Stimulated activated effector memory CD8-positive, alpha-beta T cell treated with anti-CD3 and anti-CD28 coated beads, Interleukin-12 subunit alpha, Interleukin-12 subunit beta, amount 100 ng/mL, for 72 hours (primary cell): ENCODE data around the gene OR2T35.
"Not testable (repeated sequence)": the region's sequence is repeated elsewhere in the genome, so short reads cannot be mapped to it uniquely, and the experiment has no call there.

Experiments used
- ATAC-seq: fragments of 150-1000 bp; cut with Tn5 transposase; 2 replicates; pipeline ENCODE4 v1.10.0; 2021
- DNase-seq, 2 donors: peaks; one replicate each; pipeline ENCODE4 v3.0.0; 2021 to 2022; ENCODE audit warnings: low spot score in 2 of 2
- H3K27ac Mint-ChIP-seq: one replicate; pipeline ENCODE4 v1.8.0; 2022; ENCODE audit warnings: mild to moderate bottlenecking, mixed read lengths
- H3K36me3 Mint-ChIP-seq: one replicate; pipeline ENCODE4 v1.8.0; 2022; ENCODE audit warnings: mild to moderate bottlenecking, mixed read lengths
- H3K4me1 Mint-ChIP-seq: one replicate; pipeline ENCODE4 v1.8.0; 2022; ENCODE audit warnings: mixed read lengths
- H3K4me3 Mint-ChIP-seq: one replicate; pipeline ENCODE4 v1.8.0; 2022; ENCODE audit warnings: mild to moderate bottlenecking, mixed read lengths
- H3K9me3 Mint-ChIP-seq: one replicate; pipeline ENCODE4 v1.8.0; 2022; ENCODE audit warnings: mixed read lengths

OR2T35 gene

DNA sequence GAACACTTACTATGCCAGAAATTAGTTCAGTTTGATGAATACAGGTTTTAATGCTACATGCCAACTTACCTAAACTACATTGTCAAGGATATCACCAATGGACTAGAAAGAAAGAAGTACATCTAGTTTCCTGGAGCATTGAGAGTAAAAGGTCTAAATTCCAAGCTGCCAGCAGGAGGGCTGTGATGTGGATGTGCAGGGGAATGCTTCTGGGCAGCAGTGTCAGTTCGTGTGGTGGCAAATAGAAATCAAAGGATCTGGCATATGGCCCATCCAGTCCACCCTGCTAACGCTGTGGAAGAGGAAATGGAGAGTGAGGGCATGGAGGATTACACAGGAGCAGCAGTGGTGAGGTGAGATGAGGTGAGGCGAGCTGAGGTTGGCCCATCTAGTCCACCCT is at the start of gene OR2T35:
OR2T35 (minus strand) TSS at position 101 of the 400 bp plus-strand sequence. CDS start 6,020 bp downstream, outside the sequence.
- not testable (repeated sequence) for ATAC-seq, H3K4me3 Mint-ChIP-seq, H3K27ac Mint-ChIP-seq, DNase-seq, H3K4me1 Mint-ChIP-seq, H3K9me3 Mint-ChIP-seq, H3K36me3 Mint-ChIP-seq

- Mint-ChIP-seq H3K27ac (no peak overlapping the region), H3K4me3 (no peak overlapping the region), H3K4me1 (no peaks in the 10 kb centered on the region), H3K36me3 (no peaks in the 10 kb centered on the region), H3K9me3 (peaks cover 10% of the 10 kb centered on the region)
- DNase-seq: no peak
- no peak for ATAC-seq
Observed at GRCh38 chr1:248691567-248692155, 46.6 kb upstream of the OR2T35 start.

DNA sequence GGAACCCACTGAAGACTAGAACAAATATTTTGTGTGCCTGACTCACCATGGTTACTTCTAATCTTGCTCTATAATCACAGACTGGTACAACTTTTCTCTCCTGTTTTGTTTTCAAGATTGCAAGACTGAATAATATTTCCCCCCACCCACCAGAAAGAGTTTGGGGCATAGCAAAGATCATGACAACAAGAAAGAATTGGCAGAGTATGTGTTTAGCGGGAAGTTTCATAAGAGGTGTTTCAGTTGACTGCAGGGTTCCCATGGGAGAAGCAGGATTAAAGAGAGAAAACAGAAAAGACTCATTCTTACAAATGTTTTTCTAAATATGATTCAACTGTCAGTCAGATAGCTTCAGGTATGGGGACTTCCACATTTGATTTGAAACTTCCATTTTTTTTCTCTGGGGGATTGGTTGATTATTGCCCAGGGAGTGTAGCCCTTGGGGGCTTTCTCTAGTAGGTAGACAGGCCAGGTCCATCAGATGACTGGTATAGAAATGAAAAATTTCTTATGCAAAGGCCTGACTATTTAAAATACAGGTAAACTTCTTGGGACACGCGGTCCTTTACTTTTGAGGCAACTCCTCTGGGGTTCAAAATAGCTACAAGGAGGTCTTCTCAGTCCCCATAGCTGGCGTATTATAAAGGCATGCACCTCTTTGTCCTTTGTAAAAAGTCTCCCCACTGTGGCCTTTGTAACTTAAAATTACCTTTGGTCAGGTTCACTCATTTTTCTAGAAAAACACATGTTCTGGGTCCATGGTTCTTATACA is 43.6 kb upstream of the OR2T35 start:
- Mint-ChIP-seq H3K4me1 (no peaks in the 10 kb centered on the region), H3K27ac (no peak overlapping the region), H3K36me3 (no peaks in the 10 kb centered on the region), H3K4me3 (no peak overlapping the region), H3K9me3 (peaks cover 10% of the 10 kb centered on the region)
- ATAC-seq: no peak
- DNase-seq: no peak

- DNase-seq (no peak), ATAC-seq (peak; percentile 57)
- H3K4me3 Mint-ChIP-seq: no peak overlapping the region
- peaks cover 5% of the 10 kb centered on the region for H3K9me3 Mint-ChIP-seq
- H3K36me3 Mint-ChIP-seq: no peaks in the 10 kb centered on the region
- H3K4me1 Mint-ChIP-seq: no peaks in the 10 kb centered on the region
- no peak overlapping the region for H3K27ac Mint-ChIP-seq
Observed at GRCh38 chr1:248686815-248687214, 41.7 kb upstream of the OR2T35 start.

- DNase-seq: no peak
- no peak overlapping the region for H3K4me3 Mint-ChIP-seq
- H3K4me1 Mint-ChIP-seq: no peaks in the 10 kb centered on the region
- H3K27ac Mint-ChIP-seq: no peak overlapping the region
- ATAC-seq: no peak
- no peaks in the 10 kb centered on the region for H3K36me3 Mint-ChIP-seq
- no peaks in the 10 kb centered on the region for H3K9me3 Mint-ChIP-seq
Observed at GRCh38 chr1:248681651-248682050, 36.6 kb upstream of the OR2T35 start.

- no peak for DNase-seq
- Mint-ChIP-seq H3K27ac (no peak overlapping the region), H3K9me3 (no peaks in the 10 kb centered on the region), H3K36me3 (no peaks in the 10 kb centered on the region), H3K4me1 (no peaks in the 10 kb centered on the region), H3K4me3 (no peak overlapping the region)
- no peak for ATAC-seq
Observed at GRCh38 chr1:248670003-248670402, 24.9 kb upstream of the OR2T35 start.

GRCh38 chr1:248663453-248664328 is 18.6 kb upstream of the OR2T35 start:
- H3K4me3 Mint-ChIP-seq, DNase-seq, H3K27ac Mint-ChIP-seq, H3K4me1 Mint-ChIP-seq, H3K36me3 Mint-ChIP-seq, ATAC-seq, H3K9me3 Mint-ChIP-seq: not testable (repeated sequence)

DNA sequence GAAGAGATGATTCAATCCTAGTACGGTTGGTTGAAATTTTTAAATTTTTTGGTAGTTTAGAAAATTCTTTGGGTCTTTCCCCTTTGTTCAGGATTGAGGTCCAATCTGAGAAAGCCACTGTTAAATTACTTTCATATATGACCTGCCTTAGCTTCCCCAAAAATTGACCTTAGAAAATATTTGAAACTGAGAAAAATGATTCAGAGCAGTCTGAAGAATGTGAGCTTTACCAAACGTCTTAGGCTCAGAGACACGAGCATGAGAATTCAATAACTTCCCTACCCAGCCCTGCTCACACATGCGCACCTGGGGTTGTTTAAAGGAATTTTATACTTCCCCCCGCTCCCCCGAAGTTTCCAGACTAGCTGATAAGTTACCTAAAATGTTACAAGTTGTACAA is 11.7 kb upstream of the OR2T35 start:
- not testable (repeated sequence) for H3K4me3 Mint-ChIP-seq, DNase-seq, H3K27ac Mint-ChIP-seq, H3K9me3 Mint-ChIP-seq, H3K4me1 Mint-ChIP-seq, ATAC-seq, H3K36me3 Mint-ChIP-seq

GRCh38 chr1:248655354-248655753 is 10.3 kb upstream of the OR2T35 start, which contains the start of gene OR2T27:
Gene OR2T27 (minus strand): TSS chr1:248655528. CDS start chr1:248650884, 4,644 bp downstream.
- not testable (repeated sequence) for H3K4me3 Mint-ChIP-seq, H3K27ac Mint-ChIP-seq, H3K4me1 Mint-ChIP-seq, H3K36me3 Mint-ChIP-seq, ATAC-seq, DNase-seq, H3K9me3 Mint-ChIP-seq

- not testable (repeated sequence) for H3K4me3 Mint-ChIP-seq, H3K9me3 Mint-ChIP-seq, H3K4me1 Mint-ChIP-seq, DNase-seq, H3K36me3 Mint-ChIP-seq, H3K27ac Mint-ChIP-seq
- peak; percentile 52 for ATAC-seq
Observed at GRCh38 chr1:248648770-248649536, 3.9 kb upstream of the OR2T35 start.

DNA sequence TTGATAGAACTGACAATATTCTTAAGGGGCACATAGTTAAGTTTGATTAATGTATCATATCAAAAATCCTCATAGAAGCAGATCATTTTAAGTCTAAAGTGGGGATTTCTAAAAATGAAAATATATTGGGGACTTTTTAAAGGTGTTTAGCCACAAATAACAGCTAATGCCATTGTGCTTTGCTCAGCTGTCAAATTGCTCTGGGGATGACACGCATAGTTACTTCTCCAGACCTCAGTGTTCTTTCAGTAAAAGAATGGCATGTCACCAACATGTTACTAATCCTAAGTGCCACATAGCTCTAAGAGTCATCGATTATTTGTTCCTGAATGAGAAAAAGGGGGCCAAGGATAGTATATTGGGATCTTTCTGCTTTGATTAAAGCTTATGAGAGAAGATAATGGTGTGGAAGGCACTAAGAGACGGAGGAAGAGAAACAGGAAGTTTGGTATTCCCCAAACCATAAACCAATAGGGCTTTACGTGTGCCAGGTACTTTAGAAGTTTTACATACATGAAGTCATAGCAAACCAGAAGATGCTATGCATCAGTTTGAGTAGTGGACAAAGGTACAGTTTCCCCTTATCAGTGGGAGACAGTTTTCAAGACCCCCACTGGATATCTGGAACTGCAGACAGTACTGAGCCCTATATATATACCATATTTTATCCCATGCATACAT is 2.0 kb downstream of the OR2T35 start:
- not testable (repeated sequence) for H3K4me3 Mint-ChIP-seq, H3K27ac Mint-ChIP-seq

GRCh38 chr1:248641583-248641982 is 3.5 kb downstream of the OR2T35 start:
- not testable (repeated sequence) for H3K36me3 Mint-ChIP-seq, DNase-seq, ATAC-seq, H3K27ac Mint-ChIP-seq, H3K9me3 Mint-ChIP-seq, H3K4me3 Mint-ChIP-seq, H3K4me1 Mint-ChIP-seq

More for the DNA sequence above, 2.0 kb downstream of the OR2T35 start:
- H3K36me3 Mint-ChIP-seq, H3K4me1 Mint-ChIP-seq, H3K9me3 Mint-ChIP-seq, DNase-seq: not testable (repeated sequence)
- peak; percentile 45 for ATAC-seq

DNA sequence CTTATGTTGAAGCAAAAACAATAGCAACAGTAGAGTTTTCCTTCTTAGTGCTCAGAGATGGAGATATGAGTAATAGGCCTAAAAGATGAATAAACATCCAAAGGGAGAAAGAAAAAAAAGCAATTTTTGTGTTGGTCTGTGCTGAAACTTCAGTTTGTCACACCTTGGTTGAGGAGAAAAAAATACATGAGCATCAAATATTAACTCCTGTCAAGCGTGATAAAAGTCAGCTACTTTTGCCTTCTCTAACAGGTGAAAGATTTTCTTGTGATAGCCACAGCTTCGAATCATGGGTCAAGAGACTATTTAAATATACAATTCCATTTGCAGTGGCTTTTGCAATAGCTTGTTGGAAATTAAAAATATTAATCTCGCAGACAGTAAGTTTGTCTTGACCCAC is 4.2 kb downstream of the OR2T35 start:
- DNase-seq, ATAC-seq, H3K4me3 Mint-ChIP-seq, H3K4me1 Mint-ChIP-seq, H3K9me3 Mint-ChIP-seq, H3K27ac Mint-ChIP-seq, H3K36me3 Mint-ChIP-seq: not testable (repeated sequence)

- H3K36me3 Mint-ChIP-seq, DNase-seq, ATAC-seq, H3K9me3 Mint-ChIP-seq, H3K27ac Mint-ChIP-seq, H3K4me3 Mint-ChIP-seq, H3K4me1 Mint-ChIP-seq: not testable (repeated sequence)
Observed at GRCh38 chr1:248639652-248640051, 5.4 kb downstream of the OR2T35 start.
